C1 segment of cervical spinal cord (tissue), 14 donors: ENCODE data around the gene KLHL15.
"Not testable (repeated sequence)": the region's sequence is repeated elsewhere in the genome, so short reads cannot be mapped to it uniquely, and the experiment has no call there.

ENCODE experiments used
- DNase-seq, 14 donors: peaks; one replicate each; lab custom pipeline; 2025; lab: John Stamatoyannopoulos, UW

Gene KLHL15, protein sequence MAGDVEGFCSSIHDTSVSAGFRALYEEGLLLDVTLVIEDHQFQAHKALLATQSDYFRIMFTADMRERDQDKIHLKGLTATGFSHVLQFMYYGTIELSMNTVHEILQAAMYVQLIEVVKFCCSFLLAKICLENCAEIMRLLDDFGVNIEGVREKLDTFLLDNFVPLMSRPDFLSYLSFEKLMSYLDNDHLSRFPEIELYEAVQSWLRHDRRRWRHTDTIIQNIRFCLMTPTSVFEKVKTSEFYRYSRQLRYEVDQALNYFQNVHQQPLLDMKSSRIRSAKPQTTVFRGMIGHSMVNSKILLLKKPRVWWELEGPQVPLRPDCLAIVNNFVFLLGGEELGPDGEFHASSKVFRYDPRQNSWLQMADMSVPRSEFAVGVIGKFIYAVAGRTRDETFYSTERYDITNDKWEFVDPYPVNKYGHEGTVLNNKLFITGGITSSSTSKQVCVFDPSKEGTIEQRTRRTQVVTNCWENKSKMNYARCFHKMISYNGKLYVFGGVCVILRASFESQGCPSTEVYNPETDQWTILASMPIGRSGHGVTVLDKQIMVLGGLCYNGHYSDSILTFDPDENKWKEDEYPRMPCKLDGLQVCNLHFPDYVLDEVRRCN

GRCh38 chrX:24027086-24027485 is at the start of gene KLHL15:
KLHL15 (minus strand) TSS chrX:24027186; CDS start chrX:24006693, 20,493 bp downstream.
- DNase-seq = no peak

- DNase-seq = no peak
Observed at GRCh38 chrX:24069877-24070276, 42.9 kb upstream of the KLHL15 start.

GRCh38 chrX:24063488-24063887 is 36.5 kb upstream of the KLHL15 start:
- no peak for DNase-seq

DNA sequence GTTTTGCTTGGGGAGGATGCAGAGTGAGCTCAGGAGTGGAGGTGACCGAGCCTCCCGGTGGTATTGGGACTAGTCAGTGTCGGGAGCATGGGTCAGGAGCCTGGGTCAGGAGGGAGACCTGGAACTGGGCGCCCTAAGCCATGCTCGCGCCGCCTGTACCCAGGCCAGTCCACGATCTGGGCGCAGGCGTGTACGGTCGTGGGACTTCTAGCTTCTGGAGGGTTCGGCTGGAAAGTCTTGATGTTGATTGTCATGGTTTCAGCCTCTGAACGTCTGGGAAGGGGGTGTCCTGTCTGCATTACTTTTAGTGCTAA is 28.0 kb upstream of the KLHL15 start:
- DNase-seq = no peak

- peak; percentile 68 to 97 (median 95) for DNase-seq
Observed at GRCh38 chrX:24054182-24055042, 27.4 kb upstream of the KLHL15 start, which contains the start of gene EIF2S3. EIF2S3 (plus strand) TSS chrX:24054956; CDS start chrX:24054969, 13 bp downstream.

DNA sequence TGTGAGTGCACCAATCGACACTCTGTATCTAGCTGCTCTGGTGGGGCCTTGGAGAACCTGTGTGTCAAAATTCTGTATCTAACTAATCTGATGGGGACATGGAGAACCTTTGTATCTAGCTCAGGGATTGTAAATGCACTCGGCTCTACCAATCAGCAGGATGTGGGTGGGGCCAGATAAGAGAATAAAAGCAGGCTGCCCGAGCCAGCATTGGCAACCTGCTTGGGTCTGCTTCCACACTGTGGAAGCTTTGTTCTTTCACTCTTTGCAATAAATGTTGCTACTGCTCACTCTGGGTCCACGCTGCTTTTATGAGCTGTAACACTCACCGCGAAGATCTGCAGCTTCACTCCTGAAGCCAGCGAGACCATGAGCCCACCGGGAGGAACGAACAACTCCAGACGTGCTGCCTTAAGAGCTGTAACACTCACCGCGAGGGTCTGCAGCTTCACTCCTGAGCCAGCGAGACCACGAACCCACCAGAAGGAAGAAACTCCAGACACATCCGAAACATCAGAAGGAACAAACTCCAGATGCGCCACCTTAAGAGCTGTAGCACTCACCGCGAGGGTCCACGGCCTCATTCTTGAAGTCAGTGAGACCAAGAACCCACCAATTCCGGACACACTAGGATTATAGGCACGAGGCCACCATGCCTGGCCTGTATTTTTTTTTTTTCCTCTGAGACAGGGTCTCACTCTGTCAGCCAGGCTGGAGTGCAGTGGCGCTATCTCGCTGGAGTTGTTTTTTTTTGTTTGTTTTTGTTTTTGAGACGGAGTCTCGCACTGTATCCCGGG is 23.7 kb upstream of the KLHL15 start:
- DNase-seq = not testable (repeated sequence)

DNA sequence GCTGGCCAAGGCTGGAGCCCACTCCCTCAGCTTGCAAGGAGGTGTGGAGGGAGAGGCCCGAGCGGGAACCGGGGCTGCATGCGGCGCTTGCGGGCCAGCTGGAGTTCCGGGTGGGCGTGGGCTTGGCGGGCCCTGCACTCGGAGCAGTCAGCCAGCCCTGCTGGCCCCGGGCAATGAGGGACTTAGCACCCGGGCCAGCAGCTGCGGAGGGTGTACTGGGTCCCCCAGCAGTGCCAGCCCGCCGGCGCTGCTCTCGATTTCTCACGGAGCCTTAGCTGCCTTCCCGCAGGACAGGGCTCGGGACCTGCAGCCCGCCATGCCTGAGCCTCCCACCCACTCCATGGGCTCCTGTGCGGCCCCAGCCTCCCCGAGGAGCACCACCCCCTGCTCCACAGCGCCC is 22.7 kb upstream of the KLHL15 start:
- DNase-seq = not testable (repeated sequence)

GRCh38 chrX:24046060-24046459 is 19.1 kb upstream of the KLHL15 start:
- DNase-seq = not testable (repeated sequence)

GRCh38 chrX:24037729-24038128 is 10.7 kb upstream of the KLHL15 start:
- DNase-seq = no peak

DNA sequence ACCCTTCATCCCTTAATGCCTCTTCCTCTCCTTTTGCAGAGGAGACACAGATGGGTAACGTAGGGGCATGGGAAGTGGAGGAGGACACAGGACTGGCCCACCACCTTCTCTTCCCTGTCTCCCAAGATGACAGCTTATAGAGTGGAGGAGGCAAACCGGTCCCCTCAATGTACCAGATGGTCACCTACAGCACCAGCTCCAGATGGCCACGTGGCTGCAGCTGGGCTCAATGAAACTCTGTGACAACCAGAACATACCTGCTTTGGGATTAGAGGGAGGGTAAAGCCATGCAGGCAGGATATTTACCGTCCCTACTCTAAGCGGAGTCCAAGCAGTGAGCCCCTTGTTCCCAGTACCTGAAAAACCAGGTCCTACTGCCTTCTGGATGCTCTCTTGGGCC is 7.5 kb upstream of the KLHL15 start:
- DNase-seq = no peak

DNA sequence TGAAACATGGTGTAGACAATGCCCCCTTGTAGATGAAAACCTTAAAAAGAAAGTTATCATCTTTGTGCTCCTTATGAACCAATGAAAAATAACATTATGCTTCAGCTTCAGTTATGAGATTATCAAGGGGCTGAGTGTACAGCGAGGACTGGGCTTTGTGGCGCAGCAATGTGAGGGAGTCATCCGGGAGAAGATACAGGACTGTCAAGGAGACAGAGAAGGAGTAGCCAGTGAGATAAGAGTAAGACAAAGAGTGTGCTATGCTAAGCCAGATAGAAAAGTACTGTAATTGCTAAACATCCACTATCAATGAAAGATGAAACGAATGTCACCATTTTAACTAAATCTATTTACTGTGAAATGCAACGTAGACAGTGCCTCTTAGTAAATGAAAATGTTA is 3.6 kb upstream of the KLHL15 start:
- DNase-seq = no peak

GRCh38 chrX:24027985-24028384 is 999 bp upstream of the KLHL15 start:
- no peak for DNase-seq

DNA sequence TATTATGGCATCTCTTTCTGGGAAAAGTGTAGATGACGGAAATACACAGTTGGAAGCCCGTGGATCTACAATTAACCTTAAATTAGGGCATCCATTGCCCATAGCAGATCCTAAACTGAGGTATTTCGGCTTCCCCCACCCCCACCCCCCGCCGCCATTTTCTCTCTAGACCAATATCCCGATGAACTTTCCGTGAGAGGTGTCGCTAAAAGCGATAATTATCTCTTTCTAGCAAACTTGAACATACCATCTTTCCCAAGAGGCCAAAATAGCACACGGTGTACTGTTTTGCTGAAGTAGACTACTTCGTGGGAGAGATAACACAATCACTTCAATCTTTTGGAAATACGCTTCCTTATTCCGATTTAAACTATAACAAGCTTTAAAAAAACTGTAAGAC is 554 bp downstream of the KLHL15 start:
- peak in 2 of 14 donors; percentile 0 to 2 for DNase-seq

GRCh38 chrX:24025741-24026403 is 1.1 kb downstream of the KLHL15 start:
- peak in 5 of 14 donors; percentile 19 to 54 (median 35) for DNase-seq

GRCh38 chrX:24024819-24025740 is 1.9 kb downstream of the KLHL15 start:
- peak in 13 of 14 donors; percentile 54 to 92 (median 76) for DNase-seq

- DNase-seq = peak in 2 of 14 donors; percentile 0 to 35
Observed at GRCh38 chrX:24023972-24024669, 2.9 kb downstream of the KLHL15 start.

DNA sequence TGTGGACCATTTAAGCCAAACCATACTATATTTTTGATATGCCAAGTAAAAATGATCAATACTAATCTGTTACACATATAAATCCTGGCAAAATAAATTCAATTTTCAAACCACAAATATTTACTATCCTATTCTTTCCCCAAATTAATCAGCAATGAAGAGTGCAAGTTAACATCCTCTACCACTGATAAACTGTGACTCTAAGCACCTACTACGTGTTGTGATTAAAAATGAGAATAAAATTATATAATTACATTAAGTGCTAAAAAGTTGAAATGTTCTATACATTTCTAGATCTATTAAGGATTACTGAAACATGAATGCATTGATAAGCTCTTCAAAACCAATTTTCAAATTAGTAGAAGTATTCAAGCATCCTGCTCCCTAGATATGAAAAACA is 3.4 kb downstream of the KLHL15 start:
- no peak for DNase-seq

GRCh38 chrX:24020306-24020876 is 6.6 kb downstream of the KLHL15 start:
- DNase-seq = no peak

GRCh38 chrX:24019448-24019847 is 7.5 kb downstream of the KLHL15 start:
- no peak for DNase-seq
